Smooth muscle cell of the brain vasculature (primary cell): ENCODE results near the gene L3HYPDH.

Experiments used
- DNase-seq: peaks from one replicate; pipeline ENCODE4 v3.0.0-alpha.2; 2012; ENCODE audit warnings: low read depth, low spot score

Gene L3HYPDH

DNA sequence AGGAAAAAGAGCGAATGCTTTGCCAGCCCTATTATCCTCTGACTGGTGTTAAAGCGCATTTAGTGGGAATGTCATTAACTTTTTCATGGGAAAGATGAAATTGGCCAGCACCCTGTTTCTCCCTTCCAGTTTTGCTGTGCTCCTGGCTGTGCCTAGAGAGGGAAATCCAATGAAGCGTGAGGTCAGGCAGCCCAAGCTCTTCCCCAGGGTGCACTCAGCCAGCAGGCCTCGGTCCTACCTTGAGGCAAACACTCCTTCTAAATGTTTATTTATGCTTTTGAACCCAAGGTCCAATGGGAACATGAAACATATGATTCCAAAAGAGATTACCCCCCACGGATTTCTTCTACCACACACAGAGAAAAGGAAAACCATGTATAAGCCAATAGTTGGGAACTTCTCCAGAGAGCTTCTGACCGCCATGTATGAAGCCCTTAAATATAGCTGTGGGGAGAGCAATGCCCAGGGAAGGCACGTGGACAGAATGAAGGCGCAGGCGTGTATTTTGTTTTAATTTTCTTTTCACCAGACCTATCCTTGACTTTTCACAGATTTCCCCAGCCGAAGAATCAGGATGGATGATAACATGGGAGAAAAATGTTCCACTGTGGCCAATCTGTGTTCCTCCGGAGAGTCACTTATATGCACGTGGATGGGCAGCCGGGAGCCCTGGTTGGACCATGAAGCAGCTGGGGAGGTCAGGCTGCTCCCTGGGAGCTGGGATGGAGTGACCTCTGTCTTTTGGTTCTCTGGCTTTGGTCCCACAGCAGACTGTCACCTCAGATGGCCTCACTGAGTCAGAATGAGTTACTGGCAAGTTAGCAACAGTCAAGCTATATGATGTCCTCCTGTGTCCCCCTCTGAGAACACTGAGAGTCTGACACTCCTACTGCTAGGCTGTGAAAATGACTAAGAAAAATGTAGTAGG is 56.3 kb downstream of the L3HYPDH start:
- no peak for DNase-seq

- no peak for DNase-seq
Observed at GRCh38 chr14:59425322-59425935, 58.8 kb downstream of the L3HYPDH start.

DNA sequence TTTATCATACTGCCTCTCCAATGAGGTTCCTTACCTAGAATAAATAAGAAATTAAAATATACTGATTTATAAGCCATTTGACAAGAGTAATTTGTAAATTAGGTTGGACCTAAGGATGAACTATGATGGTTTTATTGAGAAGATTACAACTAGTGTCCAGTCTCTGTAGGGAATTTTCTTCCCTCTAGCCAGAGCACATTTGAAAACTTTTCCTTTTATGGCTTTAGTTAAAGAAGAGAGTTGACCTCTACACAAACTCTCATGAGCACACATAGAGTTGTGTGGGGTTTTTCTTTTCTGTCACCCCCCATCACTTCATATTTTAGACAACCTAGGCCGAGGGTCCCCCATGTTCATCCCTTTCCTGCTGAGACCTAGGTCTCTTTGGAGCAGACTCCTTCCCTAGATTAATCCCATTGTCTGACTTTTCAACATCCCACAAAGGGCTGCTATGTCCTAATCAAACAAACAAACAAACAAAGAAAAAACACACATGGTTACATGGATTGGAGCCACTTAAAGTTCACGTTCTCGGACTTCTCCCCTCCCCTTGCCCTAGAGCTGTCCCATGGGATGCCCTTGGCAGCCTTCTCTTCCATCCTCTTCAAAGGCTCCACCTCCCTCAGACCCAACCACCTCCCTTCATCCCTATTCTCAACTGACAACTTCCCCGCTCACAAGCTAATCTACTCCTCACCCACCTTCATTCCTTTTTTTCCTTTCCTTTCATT is 59.7 kb downstream of the L3HYPDH start:
- DNase-seq: no peak
